Measurements from ENCODE around the gene BECN2.

The BECN2 gene

DNA sequence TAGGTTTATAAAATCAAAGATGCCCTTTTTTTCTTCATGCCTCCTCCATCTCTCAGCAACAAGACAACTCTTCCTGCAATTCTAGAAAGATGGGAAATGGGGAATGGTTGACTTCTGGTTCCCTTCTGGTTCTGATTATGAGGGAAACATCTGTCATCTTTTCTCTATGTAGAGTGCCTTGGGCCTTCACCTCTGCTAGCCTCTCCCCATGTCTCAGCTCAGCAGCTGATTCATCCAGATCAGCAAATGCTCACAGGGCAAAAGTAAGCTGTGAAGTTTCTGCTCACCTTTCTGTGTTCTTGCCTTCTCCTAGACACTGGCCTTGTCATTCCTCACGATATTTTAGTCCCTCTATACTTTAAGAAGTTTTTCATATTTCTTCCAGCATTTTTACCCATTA lies 17.8 kb upstream of the BECN2 start:
- Histone ChIP-seq H3K27me3 (ENCODE audit: control insufficient read depth, insufficient read depth, low read length, poor library complexity, severe bottlenecking) (no peaks in the 10 kb centered on the region), H3K36me3 (ENCODE audit: control insufficient read depth, insufficient read depth, low read length) (no peaks in the 10 kb centered on the region), H3K4me1 (ENCODE audit: control insufficient read depth, insufficient read depth, low read length) (no peaks in the 10 kb centered on the region), H3K9me3 (ENCODE audit: control insufficient read depth, low read length) (no peaks in the 10 kb centered on the region), H3K4me3 (ENCODE audit: insufficient read depth, low read depth, low read length) (no peak overlapping the region), H3K27ac (ENCODE audit: insufficient read depth, low read depth, low read length, poor library complexity, severe bottlenecking) (no peak overlapping the region)
- WGBS, 2 experiments: 82 to 92% methylated on average over 1 of the region's 1 CpG

DNA sequence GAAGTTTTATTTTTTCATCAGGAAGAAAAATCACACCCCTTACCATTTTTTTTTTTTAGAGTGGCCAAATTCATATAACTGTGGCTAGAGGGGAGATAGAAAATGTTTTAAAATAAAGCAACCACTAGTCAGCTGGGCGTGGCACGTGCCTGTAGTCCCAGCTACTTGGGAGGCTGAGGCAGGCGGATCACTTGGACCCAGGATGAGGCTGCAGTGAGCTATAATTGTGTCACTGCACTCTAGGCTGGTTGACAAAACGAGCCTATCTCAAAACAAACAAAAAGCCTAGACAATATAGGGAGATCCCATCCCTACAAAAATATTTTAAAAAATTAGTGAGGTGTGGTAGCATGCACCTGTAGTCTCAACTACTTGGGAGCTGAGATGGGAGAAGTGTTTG lies 14.8 kb upstream of the BECN2 start:
- Histone ChIP-seq H3K27ac (ENCODE audit: insufficient read depth, low read depth, low read length, poor library complexity, severe bottlenecking) (no peak overlapping the region), H3K36me3 (ENCODE audit: control insufficient read depth, insufficient read depth, low read length) (no peaks in the 10 kb centered on the region)
- WGBS, 2 experiments: 91 to 97% methylated on average over 4 of the region's 4 CpGs

DNA sequence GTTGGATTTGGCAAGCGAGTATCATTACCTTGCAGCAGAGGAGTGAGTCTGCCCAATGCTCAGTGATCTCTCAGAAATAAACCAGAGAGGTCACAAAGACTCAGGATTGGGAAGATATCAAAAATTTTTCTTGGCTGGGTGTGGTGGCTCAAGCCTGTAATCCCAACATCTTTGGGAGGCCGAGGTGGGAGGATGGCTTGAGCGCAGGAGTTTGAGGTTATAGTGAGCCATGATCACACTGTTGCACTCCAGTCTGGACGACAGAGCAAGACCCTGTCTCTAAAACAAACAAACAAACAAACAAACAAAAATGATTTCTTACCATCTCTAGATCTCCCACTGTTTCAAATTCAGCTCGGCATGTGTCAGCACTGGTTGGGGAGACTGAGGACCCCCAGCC lies 13.3 kb upstream of the BECN2 start:
- H3K27ac ChIP-seq (ENCODE audit: insufficient read depth, low read depth, low read length, poor library complexity, severe bottlenecking): no peak overlapping the region
- WGBS, 2 experiments: 95 to 96% methylated on average over 5 of the region's 5 CpGs

More for the DNA sequence above, 14.8 kb upstream of the BECN2 start:
- no peaks in the 10 kb centered on the region for H3K27me3 ChIP-seq (ENCODE audit: control insufficient read depth, insufficient read depth, low read length, poor library complexity, severe bottlenecking)
- no peak overlapping the region for H3K4me3 ChIP-seq (ENCODE audit: insufficient read depth, low read depth, low read length)
- no peaks in the 10 kb centered on the region for H3K4me1 ChIP-seq (ENCODE audit: control insufficient read depth, insufficient read depth, low read length)
- H3K9me3 ChIP-seq (ENCODE audit: control insufficient read depth, low read length): no peaks in the 10 kb centered on the region

DNA sequence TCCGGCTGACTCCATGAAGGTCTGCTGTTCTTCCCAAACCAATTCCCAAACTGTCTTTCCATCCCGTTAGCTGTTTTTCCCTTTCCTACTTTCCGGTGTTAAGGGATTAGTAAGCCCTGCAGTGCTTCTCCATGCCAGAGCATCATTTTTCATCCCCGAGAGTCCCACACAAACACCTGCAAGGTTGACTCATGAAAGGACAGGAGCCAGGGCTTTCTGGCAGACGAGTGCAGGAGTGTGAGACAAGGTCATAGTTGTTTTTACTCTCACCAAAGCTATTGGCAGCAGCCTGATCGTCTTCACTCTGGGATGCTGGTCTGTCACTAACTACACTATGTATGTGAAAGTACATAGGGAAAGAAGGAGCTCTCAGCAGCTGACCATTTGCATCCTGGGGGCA lies 10.2 kb upstream of the BECN2 start:
- H3K9me3 ChIP-seq (ENCODE audit: control insufficient read depth, low read length): no peaks in the 10 kb centered on the region
- H3K4me1 ChIP-seq (ENCODE audit: control insufficient read depth, insufficient read depth, low read length): no peaks in the 10 kb centered on the region
- H3K27me3 ChIP-seq (ENCODE audit: control insufficient read depth, insufficient read depth, low read length, poor library complexity, severe bottlenecking): no peaks in the 10 kb centered on the region
- no peaks in the 10 kb centered on the region for H3K36me3 ChIP-seq (ENCODE audit: control insufficient read depth, insufficient read depth, low read length)
- WGBS, 2 experiments: 90 to 91% methylated on average over 6 of the region's 6 CpGs
- no peak overlapping the region for H3K27ac ChIP-seq (ENCODE audit: insufficient read depth, low read depth, low read length, poor library complexity, severe bottlenecking)
- no peak overlapping the region for H3K4me3 ChIP-seq (ENCODE audit: insufficient read depth, low read depth, low read length)

More for the DNA sequence above, 13.3 kb upstream of the BECN2 start:
- no peaks in the 10 kb centered on the region for H3K4me1 ChIP-seq (ENCODE audit: control insufficient read depth, insufficient read depth, low read length)
- H3K9me3 ChIP-seq (ENCODE audit: control insufficient read depth, low read length): no peaks in the 10 kb centered on the region
- H3K4me3 ChIP-seq (ENCODE audit: insufficient read depth, low read depth, low read length): no peak overlapping the region
- H3K36me3 ChIP-seq (ENCODE audit: control insufficient read depth, insufficient read depth, low read length): no peaks in the 10 kb centered on the region
- H3K27me3 ChIP-seq (ENCODE audit: control insufficient read depth, insufficient read depth, low read length, poor library complexity, severe bottlenecking): no peaks in the 10 kb centered on the region

DNA sequence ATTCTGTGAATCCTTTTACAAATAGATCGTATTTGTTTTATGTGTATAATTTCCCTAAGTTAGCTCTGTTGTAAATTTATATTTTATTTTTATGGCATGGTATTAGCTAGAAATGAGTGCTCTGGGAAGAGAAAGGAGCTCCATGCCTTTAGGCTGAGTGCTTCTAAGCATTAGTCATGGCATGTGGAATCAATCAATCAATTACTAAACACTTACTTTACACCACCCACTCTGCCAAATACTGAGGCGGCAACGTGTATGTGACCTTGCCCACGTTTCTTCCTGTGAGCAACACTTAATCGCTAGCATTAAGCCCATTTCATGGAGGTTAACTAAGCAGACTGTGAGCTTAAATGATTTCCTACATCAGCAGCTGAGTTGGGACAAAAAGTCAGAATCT lies 7.2 kb upstream of the BECN2 start:
- Histone ChIP-seq H3K9me3 (ENCODE audit: control insufficient read depth, low read length) (no peaks in the 10 kb centered on the region), H3K4me3 (ENCODE audit: insufficient read depth, low read depth, low read length) (no peak overlapping the region), H3K27ac (ENCODE audit: insufficient read depth, low read depth, low read length, poor library complexity, severe bottlenecking) (no peak overlapping the region), H3K27me3 (ENCODE audit: control insufficient read depth, insufficient read depth, low read length, poor library complexity, severe bottlenecking) (no peaks in the 10 kb centered on the region), H3K4me1 (ENCODE audit: control insufficient read depth, insufficient read depth, low read length) (no peaks in the 10 kb centered on the region), H3K36me3 (ENCODE audit: control insufficient read depth, insufficient read depth, low read length) (no peaks in the 10 kb centered on the region)
- WGBS, 2 experiments: 87 to 92% methylated on average over 4 to 5 of the region's 5 CpGs

DNA sequence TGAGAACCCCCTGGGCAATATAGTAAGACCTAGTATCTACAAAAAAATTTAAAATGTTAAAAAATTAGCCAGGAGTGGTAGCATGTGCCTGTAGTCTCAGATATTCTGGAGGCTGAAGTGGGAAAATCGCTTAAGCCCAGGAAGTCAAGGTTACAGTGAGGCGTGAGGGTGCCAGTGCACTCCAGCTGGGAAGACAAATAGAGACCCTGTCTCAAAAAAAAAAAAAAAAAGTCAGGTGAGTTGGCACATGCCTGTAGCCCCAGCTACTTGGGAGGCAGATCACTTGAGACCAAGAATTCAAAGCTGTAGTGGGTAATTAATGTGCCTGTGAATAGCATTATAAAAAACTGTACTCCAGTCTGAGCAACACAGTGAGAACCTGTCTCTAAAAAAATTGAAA lies 4.6 kb downstream of the BECN2 start:
- 88% methylated on average over 2 of the region's 2 CpGs for WGBS, 2 experiments
- no peaks in the 10 kb centered on the region for H3K27me3 ChIP-seq (ENCODE audit: control insufficient read depth, insufficient read depth, low read length, poor library complexity, severe bottlenecking)
- H3K4me3 ChIP-seq (ENCODE audit: insufficient read depth, low read depth, low read length): no peak overlapping the region
- H3K4me1 ChIP-seq (ENCODE audit: control insufficient read depth, insufficient read depth, low read length): no peaks in the 10 kb centered on the region
- H3K9me3 ChIP-seq (ENCODE audit: control insufficient read depth, low read length): no peaks in the 10 kb centered on the region
- no peak overlapping the region for H3K27ac ChIP-seq (ENCODE audit: insufficient read depth, low read depth, low read length, poor library complexity, severe bottlenecking)
- no peaks in the 10 kb centered on the region for H3K36me3 ChIP-seq (ENCODE audit: control insufficient read depth, insufficient read depth, low read length)

DNA sequence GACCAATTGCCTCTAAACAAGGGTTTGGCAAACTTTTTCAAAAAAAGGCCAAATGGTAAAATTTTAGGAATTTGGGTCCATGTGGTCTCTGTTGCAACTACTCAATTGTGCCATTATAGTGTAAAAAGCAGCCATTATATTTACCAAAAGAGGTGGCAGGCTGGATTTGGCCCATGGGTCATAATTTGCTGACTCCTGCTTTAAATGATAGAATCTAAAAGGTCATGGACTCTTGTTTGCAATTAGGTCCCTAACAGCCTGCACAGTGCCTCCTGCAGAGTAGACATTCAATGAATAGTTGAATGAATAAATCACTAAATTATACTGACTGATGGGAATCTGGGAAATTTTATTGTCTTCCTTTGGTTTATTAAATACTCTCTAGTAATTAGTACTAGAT lies 6.2 kb downstream of the BECN2 start:
- no peaks in the 10 kb centered on the region for H3K36me3 ChIP-seq (ENCODE audit: control insufficient read depth, insufficient read depth, low read length)
- H3K4me3 ChIP-seq (ENCODE audit: insufficient read depth, low read depth, low read length): no peak overlapping the region
- no peaks in the 10 kb centered on the region for H3K4me1 ChIP-seq (ENCODE audit: control insufficient read depth, insufficient read depth, low read length)
- H3K27me3 ChIP-seq (ENCODE audit: control insufficient read depth, insufficient read depth, low read length, poor library complexity, severe bottlenecking): no peaks in the 10 kb centered on the region
- H3K27ac ChIP-seq (ENCODE audit: insufficient read depth, low read depth, low read length, poor library complexity, severe bottlenecking): no peak overlapping the region
- H3K9me3 ChIP-seq (ENCODE audit: control insufficient read depth, low read length): no peaks in the 10 kb centered on the region

DNA sequence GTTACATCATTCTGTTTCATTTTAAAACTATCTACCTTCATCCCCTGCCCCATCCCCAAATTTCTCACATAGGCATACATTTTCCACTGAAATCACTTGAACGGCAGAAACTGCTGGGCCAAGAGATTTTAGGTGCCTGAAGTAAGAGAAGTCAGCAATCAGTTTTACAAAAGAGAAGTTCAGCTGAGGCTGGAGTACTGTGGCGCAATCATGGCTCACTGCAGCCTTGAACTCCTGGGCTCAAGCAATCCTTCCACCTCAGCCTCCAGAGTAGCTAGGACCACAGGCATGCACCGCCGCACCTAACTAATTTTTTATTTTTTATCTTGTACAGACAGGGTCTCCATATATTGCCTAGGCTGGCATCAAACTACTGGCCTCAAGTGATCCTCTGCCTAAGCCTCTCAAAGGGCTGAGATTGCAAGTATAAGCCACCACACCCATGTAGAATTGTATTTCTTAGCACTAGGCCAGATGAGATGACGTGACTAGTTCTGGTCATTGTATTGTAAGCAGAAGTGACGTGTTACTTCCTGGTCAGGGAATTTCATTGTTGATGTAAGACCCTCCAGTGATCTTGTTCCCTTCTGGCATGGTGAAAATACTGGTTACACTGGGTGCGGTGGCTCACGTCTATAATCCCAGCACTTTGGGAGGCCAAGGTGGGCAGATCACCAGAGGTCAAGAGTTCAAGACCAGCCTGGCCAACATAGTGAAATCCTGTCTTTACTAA lies 7.1 kb downstream of the BECN2 start:
- no peak overlapping the region for H3K4me3 ChIP-seq (ENCODE audit: insufficient read depth, low read depth, low read length)
- H3K36me3 ChIP-seq (ENCODE audit: control insufficient read depth, insufficient read depth, low read length): no peaks in the 10 kb centered on the region
- H3K27ac ChIP-seq (ENCODE audit: insufficient read depth, low read depth, low read length, poor library complexity, severe bottlenecking): no peak overlapping the region
- no peaks in the 10 kb centered on the region for H3K9me3 ChIP-seq (ENCODE audit: control insufficient read depth, low read length)
- H3K27me3 ChIP-seq (ENCODE audit: control insufficient read depth, insufficient read depth, low read length, poor library complexity, severe bottlenecking): no peaks in the 10 kb centered on the region
- WGBS, 2 experiments: 91 to 92% methylated on average over 8 of the region's 8 CpGs
- no peaks in the 10 kb centered on the region for H3K4me1 ChIP-seq (ENCODE audit: control insufficient read depth, insufficient read depth, low read length)

DNA sequence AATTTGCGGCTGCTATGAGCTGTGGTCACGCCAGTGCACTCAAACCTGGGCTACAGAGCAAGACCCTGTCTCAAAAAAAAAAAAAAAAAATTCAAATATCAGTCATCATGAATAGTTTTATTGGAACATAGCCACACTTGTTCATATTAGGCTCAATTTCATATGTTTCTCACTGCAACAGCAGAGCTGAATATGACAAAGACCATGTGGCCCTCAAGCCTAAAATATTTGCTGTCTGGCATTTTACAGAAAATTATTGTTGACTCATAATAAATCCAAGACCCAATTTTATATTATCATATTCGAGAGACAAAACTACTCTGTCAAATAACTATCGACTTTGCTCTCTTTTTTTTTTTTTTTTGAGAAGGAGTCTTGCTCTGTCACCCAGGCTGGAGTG lies 11.0 kb downstream of the BECN2 start:
- 56 to 73% methylated on average over 2 to 4 of the region's 4 CpGs for WGBS, 2 experiments
- H3K4me3 ChIP-seq (ENCODE audit: insufficient read depth, low read depth, low read length): no peak overlapping the region
- H3K9me3 ChIP-seq (ENCODE audit: control insufficient read depth, low read length): no peaks in the 10 kb centered on the region

DNA sequence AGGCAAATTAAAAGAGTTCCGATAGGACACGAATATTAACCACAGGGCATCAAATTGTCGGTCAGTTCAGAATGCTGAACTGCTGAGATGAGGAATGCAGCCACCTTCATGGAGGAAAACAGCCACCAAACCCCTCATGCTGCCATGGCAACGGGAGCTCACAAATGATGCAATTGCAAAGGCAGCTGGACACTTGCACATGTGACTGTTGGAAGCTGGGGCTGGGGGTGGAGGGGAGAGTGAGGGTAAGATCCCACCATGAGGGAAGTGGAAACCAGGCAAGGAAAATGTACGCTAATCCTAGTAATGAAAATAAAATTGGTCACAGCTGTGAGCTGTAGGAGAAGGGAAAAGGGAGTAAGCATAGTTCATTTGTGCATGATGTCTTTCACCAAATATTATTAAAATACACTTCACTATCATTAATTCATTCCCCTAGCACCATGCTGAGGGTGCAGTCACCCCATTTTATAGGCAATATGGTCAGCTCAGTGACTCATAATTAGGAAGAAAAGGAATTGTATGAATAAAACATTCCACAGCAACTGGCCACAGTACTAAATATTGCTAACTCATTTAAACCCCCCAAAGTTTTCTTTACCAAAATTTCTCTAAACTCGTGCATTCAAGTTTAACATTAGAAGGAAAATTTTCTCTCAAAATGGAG lies 15.3 kb downstream of the BECN2 start:
- Histone ChIP-seq H3K27me3 (ENCODE audit: control insufficient read depth, insufficient read depth, low read length, poor library complexity, severe bottlenecking) (no peaks in the 10 kb centered on the region), H3K36me3 (ENCODE audit: control insufficient read depth, insufficient read depth, low read length) (no peaks in the 10 kb centered on the region), H3K4me1 (ENCODE audit: control insufficient read depth, insufficient read depth, low read length) (peaks cover 10% of the 10 kb centered on the region), H3K4me3 (ENCODE audit: insufficient read depth, low read depth, low read length) (no peak overlapping the region), H3K9me3 (ENCODE audit: control insufficient read depth, low read length) (no peaks in the 10 kb centered on the region), H3K27ac (ENCODE audit: insufficient read depth, low read depth, low read length, poor library complexity, severe bottlenecking) (peak overlapping the region; percentile 56)
- WGBS, 2 experiments: 85 to 87% methylated on average over 6 of the region's 6 CpGs

More for the DNA sequence above, 11.0 kb downstream of the BECN2 start:
- peaks cover 10% of the 10 kb centered on the region for H3K4me1 ChIP-seq (ENCODE audit: control insufficient read depth, insufficient read depth, low read length)
- no peaks in the 10 kb centered on the region for H3K36me3 ChIP-seq (ENCODE audit: control insufficient read depth, insufficient read depth, low read length)
- H3K27me3 ChIP-seq (ENCODE audit: control insufficient read depth, insufficient read depth, low read length, poor library complexity, severe bottlenecking): no peaks in the 10 kb centered on the region
- no peak overlapping the region for H3K27ac ChIP-seq (ENCODE audit: insufficient read depth, low read depth, low read length, poor library complexity, severe bottlenecking)
